ENCODE measurements around the gene MYMK. TPM values are rescaled to one million over a fixed set of nuclear protein-coding genes. Genes with fewer than 3 reads are reported as not detected.

The MYMK gene
- total RNA-seq, 1 experiment from 2014 or later: not detected

GRCh38 chr9:133521122-133522072 is 3.4 kb downstream of the MYMK start:
- DNase-seq: no peak
- Mint-ChIP-seq H3K27ac (ENCODE audit: unreplicated experiment) (peak overlapping the region; percentile 50), H3K4me3 (ENCODE audit: low read depth, unreplicated experiment) (no peak overlapping the region), H3K9me3 (ENCODE audit: low read depth, unreplicated experiment) (no peaks in the 10 kb centered on the region), H3K4me1 (ENCODE audit: low read depth, unreplicated experiment) (peaks cover 10% of the 10 kb centered on the region), H3K36me3 (ENCODE audit: insufficient read depth, unreplicated experiment) (no peaks in the 10 kb centered on the region), H3K27me3 (ENCODE audit: unreplicated experiment) (peaks cover 29% of the 10 kb centered on the region)
- intact Hi-C loops (cut with micrococcal nuclease; ENCODE audit: unreplicated experiment): no loop called here
- BruUV-seq (replicated peaks): no TSS peak
- TF ChIP-seq CTCF (IDR thresholded peaks at IDR 0.05; ENCODE audit: unreplicated experiment): no peak
- CTCF ChIA-PET: interaction anchor here (0.6 to 1.0 kb wide), 3 partner anchors 35 to 636 kb away, joined by 3 to 4 read pairs (median 4); no protein-coding TSS in a partner anchor

- peaks cover 10% of the 10 kb centered on the region for H3K4me1 Mint-ChIP-seq (ENCODE audit: low read depth, unreplicated experiment)
- no peak overlapping the region for H3K4me3 Mint-ChIP-seq (ENCODE audit: low read depth, unreplicated experiment)
- CTCF ChIA-PET: interaction anchor here (1.0 kb wide), 1 partner anchor 35 kb away, joined by 3 read pairs; no protein-coding TSS in a partner anchor
- BruUV-seq (replicated peaks): no TSS peak
- H3K9me3 Mint-ChIP-seq (ENCODE audit: low read depth, unreplicated experiment): no peaks in the 10 kb centered on the region
- no peaks in the 10 kb centered on the region for H3K36me3 Mint-ChIP-seq (ENCODE audit: insufficient read depth, unreplicated experiment)
- H3K27me3 Mint-ChIP-seq (ENCODE audit: unreplicated experiment): peaks cover 27% of the 10 kb centered on the region
- intact Hi-C loops (cut with micrococcal nuclease; ENCODE audit: unreplicated experiment): no loop called here
- TF ChIP-seq CTCF (IDR thresholded peaks at IDR 0.05; ENCODE audit: unreplicated experiment): no peak
- DNase-seq: no peak
- H3K27ac Mint-ChIP-seq (ENCODE audit: unreplicated experiment): no peak overlapping the region
Measured at GRCh38 chr9:133520121-133520835, 4.5 kb downstream of the MYMK start.

- TF ChIP-seq CTCF (IDR thresholded peaks at IDR 0.05; ENCODE audit: unreplicated experiment): no peak
- H3K9me3 Mint-ChIP-seq (ENCODE audit: low read depth, unreplicated experiment): no peaks in the 10 kb centered on the region
- BruUV-seq (replicated peaks): no TSS peak
- H3K27me3 Mint-ChIP-seq (ENCODE audit: unreplicated experiment): peaks cover 33% of the 10 kb centered on the region
- DNase-seq: no peak
- no peak overlapping the region for H3K4me3 Mint-ChIP-seq (ENCODE audit: low read depth, unreplicated experiment)
- H3K27ac Mint-ChIP-seq (ENCODE audit: unreplicated experiment): no peak overlapping the region
- peaks cover 10% of the 10 kb centered on the region for H3K4me1 Mint-ChIP-seq (ENCODE audit: low read depth, unreplicated experiment)
- CTCF ChIA-PET: no interaction called here
- H3K36me3 Mint-ChIP-seq (ENCODE audit: insufficient read depth, unreplicated experiment): no peaks in the 10 kb centered on the region
- intact Hi-C loops (cut with micrococcal nuclease; ENCODE audit: unreplicated experiment): no loop called here
Measured at GRCh38 chr9:133519693-133520092, 5.1 kb downstream of the MYMK start.

GRCh38 chr9:133518706-133519449 is 5.9 kb downstream of the MYMK start:
- CTCF ChIA-PET: no interaction called here
- H3K27me3 Mint-ChIP-seq (ENCODE audit: unreplicated experiment): peaks cover 31% of the 10 kb centered on the region
- H3K4me3 Mint-ChIP-seq (ENCODE audit: low read depth, unreplicated experiment): no peak overlapping the region
- no peak overlapping the region for H3K27ac Mint-ChIP-seq (ENCODE audit: unreplicated experiment)
- no peaks in the 10 kb centered on the region for H3K36me3 Mint-ChIP-seq (ENCODE audit: insufficient read depth, unreplicated experiment)
- no peak for TF ChIP-seq CTCF (IDR thresholded peaks at IDR 0.05; ENCODE audit: unreplicated experiment)
- no peak for DNase-seq
- peaks cover 10% of the 10 kb centered on the region for H3K4me1 Mint-ChIP-seq (ENCODE audit: low read depth, unreplicated experiment)
- no TSS peak for BruUV-seq (replicated peaks)
- intact Hi-C loops (cut with micrococcal nuclease; ENCODE audit: unreplicated experiment): no loop called here
- no peaks in the 10 kb centered on the region for H3K9me3 Mint-ChIP-seq (ENCODE audit: low read depth, unreplicated experiment)

Data from Calu3 (cell line).